HG03439 (cell line): ENCODE measurements around the gene PPP2CA.
"Not testable (repeated sequence)": the region's sequence is repeated elsewhere in the genome, so short reads cannot be mapped to it uniquely, and the experiment has no call there.

Experiments used
- ATAC-seq: cut with Tn5 transposase; IDR thresholded peaks from one replicate; pipeline ENCODE4 v1.9.1; 2021; ENCODE audit warnings: mild to moderate bottlenecking, moderate library complexity; ENCODE audit not compliant: unreplicated experiment

The PPP2CA gene

DNA sequence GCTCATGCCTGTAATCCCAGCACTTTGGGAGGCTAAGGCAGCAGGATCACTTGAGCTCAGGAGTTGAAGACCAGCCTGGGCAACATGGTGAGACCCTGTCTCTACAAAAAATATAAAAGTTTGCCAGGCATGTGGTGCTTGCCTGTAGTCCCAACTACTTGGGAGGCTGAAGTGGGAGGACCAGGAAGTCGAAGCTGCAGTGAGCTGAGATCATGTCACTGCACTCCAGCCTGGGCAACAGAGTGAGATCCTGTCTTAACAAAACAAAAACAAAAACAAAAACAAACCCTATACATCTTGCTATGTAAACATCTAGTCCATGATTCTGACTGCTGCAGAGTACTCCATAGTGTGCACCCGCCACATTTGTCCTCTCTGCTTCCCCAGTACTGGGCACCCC, 19.8 kb upstream of the PPP2CA start:
- no peak for ATAC-seq

- ATAC-seq = no peak
Measured at GRCh38 chr5:134245101-134245604, 19.3 kb upstream of the PPP2CA start.

DNA sequence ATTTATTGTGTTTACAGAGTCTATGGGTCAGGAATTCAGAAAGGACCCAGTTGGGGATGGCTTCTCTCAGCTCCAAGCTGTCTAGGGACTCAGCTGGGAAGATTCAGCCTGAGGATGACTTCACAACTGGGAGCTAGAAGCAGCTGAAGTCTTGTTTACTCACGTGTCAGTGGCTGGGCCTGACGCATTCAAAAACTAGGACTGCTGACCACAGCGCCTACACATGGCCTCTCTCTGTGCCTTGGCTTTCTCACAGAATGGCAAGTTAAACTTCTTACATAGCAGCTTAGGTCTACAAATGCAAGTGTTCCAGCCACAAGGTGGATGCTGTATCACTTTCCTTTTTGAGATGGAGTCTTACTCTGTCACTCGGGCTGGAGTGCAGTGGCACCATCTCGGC, 16.3 kb upstream of the PPP2CA start:
- no peak for ATAC-seq

DNA sequence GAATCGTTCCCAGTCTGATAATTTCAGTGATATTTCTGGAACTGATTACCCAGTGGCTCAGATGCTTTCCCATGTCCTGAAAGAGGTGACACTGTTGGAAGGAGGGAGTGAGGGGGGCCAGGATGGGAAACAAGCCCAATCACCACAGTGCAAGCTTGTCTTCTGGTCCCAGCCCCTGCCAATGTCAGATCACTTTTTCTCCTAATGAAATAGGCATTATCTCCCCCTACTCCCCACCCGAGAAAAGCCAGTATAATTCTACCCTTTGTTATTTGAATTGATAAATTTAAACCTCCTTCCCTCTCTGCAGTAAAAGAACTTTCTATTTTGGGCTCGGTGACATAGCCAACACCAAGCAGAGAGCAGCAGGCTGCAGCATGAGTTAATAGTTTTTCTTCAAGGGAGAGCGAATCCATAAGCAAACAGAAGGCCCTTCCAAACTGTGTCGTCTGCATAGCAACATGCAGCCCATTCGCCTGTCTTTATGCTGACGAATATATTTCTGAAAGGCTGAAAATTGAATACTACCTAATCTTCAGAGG, 14.6 kb upstream of the PPP2CA start:
- no peak for ATAC-seq

- no peak for ATAC-seq
Measured at GRCh38 chr5:134236820-134237219, 10.9 kb upstream of the PPP2CA start.

- no peak for ATAC-seq
Measured at GRCh38 chr5:134236318-134236717, 10.4 kb upstream of the PPP2CA start.

DNA sequence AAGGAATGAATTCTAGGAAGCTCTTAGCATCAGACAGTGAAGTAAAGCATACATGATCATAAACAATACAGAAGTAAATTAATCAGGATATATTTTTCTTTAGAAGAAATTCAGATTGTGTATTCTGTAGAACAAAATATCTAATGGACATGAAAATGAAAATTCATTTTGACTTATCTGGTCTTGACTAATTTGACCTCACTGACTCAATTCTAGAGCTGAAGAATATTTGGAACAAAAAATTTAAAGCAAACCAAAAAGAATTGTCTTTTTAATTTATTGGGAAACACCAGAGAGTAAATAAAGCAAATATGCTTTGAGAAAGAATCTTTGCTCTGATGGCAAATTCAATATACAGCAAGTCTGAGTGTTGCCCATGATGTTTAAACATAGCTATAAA, 2.8 kb upstream of the PPP2CA start:
- no peak for ATAC-seq

DNA sequence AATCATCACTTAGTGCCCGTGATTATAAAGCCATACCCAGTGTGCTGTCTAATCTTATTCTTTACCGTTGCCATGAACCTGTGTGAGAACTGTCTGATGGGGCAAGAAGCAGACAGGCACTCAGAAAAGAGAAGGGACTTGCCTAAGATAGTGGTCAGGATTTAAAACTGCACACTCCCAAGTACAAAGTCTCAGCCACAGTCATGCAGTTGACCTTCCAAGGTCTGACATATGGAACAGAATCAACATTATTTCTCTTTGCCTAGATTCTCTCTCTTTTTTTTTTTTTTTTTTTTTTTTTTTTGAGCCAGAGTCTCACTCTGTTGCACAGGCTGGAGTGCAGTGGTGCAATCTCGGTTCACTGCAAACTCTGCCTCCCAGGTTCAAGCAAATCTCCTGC, 1.9 kb upstream of the PPP2CA start:
- ATAC-seq = no peak

- no peak for ATAC-seq
Measured at GRCh38 chr5:134227259-134227658, 1.4 kb upstream of the PPP2CA start.

GRCh38 chr5:134226441-134227192, 744 bp upstream of the PPP2CA start:
- no peak for ATAC-seq

DNA sequence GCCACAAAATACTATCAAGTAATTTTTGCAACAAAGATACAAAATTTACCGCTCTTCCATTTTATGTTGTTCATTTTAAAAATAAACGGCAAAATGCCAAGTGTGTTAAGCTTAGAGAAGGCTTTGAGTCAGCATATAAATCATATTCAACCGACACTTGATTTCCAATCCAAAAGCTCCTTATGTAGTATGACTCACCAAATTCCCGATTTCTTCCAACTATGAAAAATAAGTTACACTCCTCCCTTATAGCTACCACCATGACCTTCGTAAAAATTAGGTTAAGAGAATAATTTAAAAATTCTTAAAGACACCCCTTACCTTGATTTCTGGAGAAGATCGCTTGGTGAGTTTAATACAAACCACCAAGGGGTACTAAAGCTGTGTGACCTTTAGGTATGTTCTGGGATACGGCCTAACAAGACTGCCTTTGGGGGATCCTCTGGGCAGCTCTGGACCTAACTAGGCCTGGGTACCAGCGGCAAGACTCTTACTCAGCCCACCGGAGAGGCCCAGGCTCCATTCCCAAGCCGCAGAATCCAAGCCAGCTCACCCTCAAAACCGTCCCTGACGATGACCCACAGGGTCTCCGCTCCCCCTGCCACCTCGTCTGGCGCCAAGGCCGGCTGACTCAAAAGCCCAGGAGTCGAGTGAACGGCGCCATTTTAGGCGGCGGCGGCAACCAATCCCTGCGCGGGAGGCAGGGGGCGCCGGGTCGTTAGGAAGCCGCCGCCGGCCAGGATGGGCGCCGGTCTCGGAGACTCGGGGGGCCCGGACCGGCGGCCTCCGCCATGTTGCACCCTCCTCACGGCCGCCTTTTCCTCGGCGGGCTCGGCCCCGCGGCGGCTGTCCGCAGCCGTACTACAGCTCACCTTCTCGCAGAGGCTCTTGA, 739 bp downstream of the PPP2CA start:
- peak; percentile 28 for ATAC-seq

DNA sequence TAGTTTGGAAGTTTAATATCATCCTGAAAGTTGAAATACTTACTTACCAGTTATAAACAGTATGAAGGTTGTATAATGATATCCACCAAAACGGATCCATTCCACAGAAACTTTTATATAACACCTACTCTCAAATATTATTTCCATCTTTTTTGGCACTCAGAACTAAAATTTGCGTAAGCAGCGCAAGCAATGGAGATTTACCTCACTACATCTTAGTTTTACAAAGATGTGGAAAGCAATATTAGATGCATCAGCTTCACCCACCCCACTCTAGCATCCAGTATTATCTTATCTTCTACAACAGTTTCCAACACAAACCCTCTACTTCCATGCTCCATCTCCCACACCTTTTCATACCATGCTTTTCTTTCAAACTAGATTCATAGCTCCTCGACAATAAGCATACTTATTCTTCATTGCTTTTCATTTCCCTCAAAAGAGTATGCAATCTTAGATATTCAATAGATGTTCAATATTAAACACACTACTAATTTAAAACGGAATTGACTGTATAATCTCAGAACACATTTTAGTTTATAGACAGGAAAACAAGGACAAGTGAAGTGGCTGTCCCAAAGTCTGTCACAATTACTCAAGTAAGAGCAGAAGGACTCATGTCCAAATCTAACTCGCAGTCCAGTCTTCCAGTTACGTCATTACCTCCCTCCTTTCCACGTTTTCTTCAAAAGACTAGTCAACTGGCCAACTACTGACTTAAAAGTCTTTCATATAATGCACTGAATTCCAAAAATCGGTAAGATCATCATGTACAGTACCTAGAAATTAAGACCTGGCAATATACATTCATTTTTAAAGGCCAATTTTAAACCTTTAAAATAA, 2.2 kb downstream of the PPP2CA start:
- no peak for ATAC-seq

GRCh38 chr5:134221690-134222089, 4.2 kb downstream of the PPP2CA start:
- ATAC-seq = not testable (repeated sequence)

GRCh38 chr5:134215757-134216156, 10.1 kb downstream of the PPP2CA start:
- ATAC-seq = no peak

GRCh38 chr5:134211263-134212031, 14.4 kb downstream of the PPP2CA start:
- ATAC-seq = not testable (repeated sequence)

GRCh38 chr5:134209477-134210245, 16.2 kb downstream of the PPP2CA start:
- no peak for ATAC-seq

GRCh38 chr5:134207696-134208095, 18.2 kb downstream of the PPP2CA start:
- no peak for ATAC-seq

- no peak for ATAC-seq
Measured at GRCh38 chr5:134206627-134207160, 19.2 kb downstream of the PPP2CA start.

DNA sequence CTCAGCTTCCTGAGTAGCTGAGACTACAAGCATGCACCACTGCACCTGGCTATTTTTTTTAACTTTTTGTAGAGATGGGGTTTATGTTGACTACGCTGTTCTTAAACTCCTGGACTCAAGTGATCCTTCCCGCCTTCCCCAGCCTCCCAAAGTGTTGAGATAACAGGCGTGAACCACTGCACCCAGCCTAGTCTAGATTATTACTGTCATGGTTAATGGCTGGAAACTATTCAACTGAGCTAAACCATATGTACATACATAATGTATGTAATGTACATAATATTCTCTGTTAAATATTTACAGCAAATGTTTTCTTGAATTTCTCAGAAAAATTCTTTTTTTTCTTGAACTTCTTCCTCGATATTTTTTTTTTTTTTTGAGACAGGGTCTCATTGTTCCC, 21.3 kb downstream of the PPP2CA start:
- ATAC-seq = no peak
